Activated CD8-positive, alpha-beta T cell treated with anti-CD3 and anti-CD28 coated beads for 36 hours (primary cell): ENCODE measurements around the gene TRNT1. TPM values are rescaled to one million over a fixed set of nuclear protein-coding genes. Genes with fewer than 3 reads are reported as not detected.

Experiments used
- ATAC-seq: fragments of 200-7000 bp; cut with Tn5 transposase; one replicate; pipeline ENCODE4 v1.10.0; 2021; ENCODE audit warnings: mild to moderate bottlenecking, moderate library complexity
- CTCF ChIA-PET: fragments of 350-600 bp; sonication (Branson Sonifier 250); formaldehyde crosslinking; loops from one replicate; lab custom pipeline; 2021; ENCODE audit warnings: antibody characterized with exemption; lab: Charles Lee
- POLR2A ChIA-PET: fragments of 350-600 bp; sonication (Branson Sonifier 250); formaldehyde crosslinking; loops from one replicate; lab custom pipeline; 2021; ENCODE audit warnings: antibody characterized with exemption; lab: Charles Lee
- DNase-seq: peaks from one replicate; pipeline ENCODE4 v3.0.0-alpha.2; 2020
- H3K27ac Mint-ChIP-seq: one replicate; pipeline ENCODE4 v1.8.0; 2021; ENCODE audit warnings: mild to moderate bottlenecking, mixed read lengths
- H3K27me3 Mint-ChIP-seq: one replicate; pipeline ENCODE4 v1.8.0; 2021; ENCODE audit warnings: mixed read lengths
- H3K36me3 Mint-ChIP-seq: one replicate; pipeline ENCODE4 v1.8.0; 2021; ENCODE audit warnings: low read depth, mixed read lengths
- H3K4me1 Mint-ChIP-seq: one replicate; pipeline ENCODE4 v1.8.0; 2021; ENCODE audit warnings: low read depth, mixed read lengths
- H3K4me3 Mint-ChIP-seq: one replicate; pipeline ENCODE4 v1.8.0; 2021; ENCODE audit warnings: mild to moderate bottlenecking, moderate library complexity, mixed read lengths
- H3K9me3 Mint-ChIP-seq: one replicate; pipeline ENCODE4 v1.8.0; 2021; ENCODE audit warnings: mixed read lengths
- intact Hi-C: fragments of 100-400 bp; cut with micrococcal nuclease; formaldehyde crosslinking; loops from one replicate; pipeline ENCODE4 v1.10.0; 2022
- total RNA-seq, 2 experiments: library from RNA; stranded (reverse); gene quantifications; one replicate each; pipeline ENCODE4 v1.2.3, GENCODE V29; 2021
- TF ChIP-seq, protein P1 (sequence below): fragments of 200-600 bp; IDR thresholded peaks from one replicate; pipeline ENCODE4 v1.8.0; 2022; ENCODE audit warnings: antibody characterized with exemption, mild to moderate bottlenecking

TRNT1 gene
- total RNA-seq, 2 experiments from 2014 or later = 44.9 to 45.8 TPM

DNA sequence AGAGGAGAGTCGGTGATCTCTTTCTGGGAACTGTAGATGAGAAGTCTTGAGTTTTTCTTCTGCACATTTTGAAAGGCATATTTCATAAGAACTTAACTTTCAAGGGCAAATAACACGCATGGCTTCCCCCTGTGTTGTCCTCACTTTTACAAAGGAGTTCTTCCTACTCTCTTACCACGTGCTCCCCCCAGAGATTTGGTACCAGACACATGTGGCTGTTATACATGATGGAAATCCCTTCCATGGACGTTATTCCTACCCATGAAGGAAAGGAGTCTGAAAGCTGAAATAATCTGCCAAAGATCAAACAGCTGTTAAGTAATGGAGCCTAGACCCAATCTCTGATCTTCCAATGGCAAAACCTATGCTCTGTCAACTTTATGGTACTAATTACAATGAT, 20.9 kb upstream of the TRNT1 start:
- Mint-ChIP-seq H3K4me1 (peaks cover 6% of the 10 kb centered on the region), H3K27me3 (peaks cover 4% of the 10 kb centered on the region), H3K27ac (no peak overlapping the region), H3K9me3 (no peaks in the 10 kb centered on the region), H3K4me3 (no peak overlapping the region), H3K36me3 (no peaks in the 10 kb centered on the region)
- ChIA-PET POLR2A (interaction anchor here (0.5 kb wide), 1 partner anchor 1903 kb away, joined by 3 read pairs; no protein-coding TSS in a partner anchor), CTCF (no interaction called here)
- TF ChIP-seq, protein P1, sequence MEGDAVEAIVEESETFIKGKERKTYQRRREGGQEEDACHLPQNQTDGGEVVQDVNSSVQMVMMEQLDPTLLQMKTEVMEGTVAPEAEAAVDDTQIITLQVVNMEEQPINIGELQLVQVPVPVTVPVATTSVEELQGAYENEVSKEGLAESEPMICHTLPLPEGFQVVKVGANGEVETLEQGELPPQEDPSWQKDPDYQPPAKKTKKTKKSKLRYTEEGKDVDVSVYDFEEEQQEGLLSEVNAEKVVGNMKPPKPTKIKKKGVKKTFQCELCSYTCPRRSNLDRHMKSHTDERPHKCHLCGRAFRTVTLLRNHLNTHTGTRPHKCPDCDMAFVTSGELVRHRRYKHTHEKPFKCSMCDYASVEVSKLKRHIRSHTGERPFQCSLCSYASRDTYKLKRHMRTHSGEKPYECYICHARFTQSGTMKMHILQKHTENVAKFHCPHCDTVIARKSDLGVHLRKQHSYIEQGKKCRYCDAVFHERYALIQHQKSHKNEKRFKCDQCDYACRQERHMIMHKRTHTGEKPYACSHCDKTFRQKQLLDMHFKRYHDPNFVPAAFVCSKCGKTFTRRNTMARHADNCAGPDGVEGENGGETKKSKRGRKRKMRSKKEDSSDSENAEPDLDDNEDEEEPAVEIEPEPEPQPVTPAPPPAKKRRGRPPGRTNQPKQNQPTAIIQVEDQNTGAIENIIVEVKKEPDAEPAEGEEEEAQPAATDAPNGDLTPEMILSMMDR = no peak
- intact Hi-C loops = no loop called here
- ATAC-seq (no peak), DNase-seq (no peak)

DNA sequence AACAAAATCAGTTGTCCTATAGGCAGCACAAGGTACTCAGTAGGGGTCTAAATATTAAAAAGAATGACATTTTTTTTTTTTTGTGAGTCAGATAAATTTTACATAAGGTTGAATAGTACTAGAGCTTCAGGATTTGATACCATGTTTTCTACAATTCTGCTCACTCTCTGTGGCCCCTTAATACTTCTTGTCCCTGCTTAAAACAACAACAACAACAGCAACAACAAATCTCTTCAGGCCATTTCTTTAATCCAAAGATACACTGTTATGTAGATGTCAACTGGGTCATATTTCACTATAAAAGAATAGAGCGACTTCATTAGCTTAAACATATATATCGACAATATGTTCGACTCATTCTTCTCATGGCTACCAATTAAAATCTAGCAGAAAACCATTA, 19.6 kb upstream of the TRNT1 start:
- TF ChIP-seq, protein P1 = no peak
- Mint-ChIP-seq H3K9me3 (no peaks in the 10 kb centered on the region), H3K4me3 (no peak overlapping the region), H3K27ac (no peak overlapping the region), H3K4me1 (peaks cover 6% of the 10 kb centered on the region), H3K36me3 (no peaks in the 10 kb centered on the region), H3K27me3 (peaks cover 4% of the 10 kb centered on the region)
- DNase-seq (no peak), ATAC-seq (no peak)
- intact Hi-C loops = no loop called here
- ChIA-PET POLR2A (no interaction called here), CTCF (no interaction called here)

DNA sequence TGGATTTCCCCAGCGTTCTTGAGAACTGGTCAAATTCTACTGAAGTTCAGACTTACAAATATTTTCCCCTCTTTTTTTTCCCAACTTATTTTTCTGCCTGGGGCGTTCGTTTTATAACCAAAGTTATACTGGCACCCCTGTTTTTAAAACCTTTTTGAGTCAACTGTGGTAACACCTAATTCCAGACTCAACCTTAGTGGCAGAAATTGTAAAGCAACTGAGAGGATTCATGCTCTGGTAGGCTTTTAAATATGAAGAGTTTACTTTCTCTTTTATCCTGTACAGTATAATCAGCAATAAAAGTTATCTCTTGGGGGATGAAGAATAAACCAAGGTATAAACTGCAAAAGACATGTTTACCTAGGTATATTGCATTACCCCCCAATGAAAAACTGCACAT, 18.9 kb upstream of the TRNT1 start:
- Mint-ChIP-seq H3K4me3 (no peak overlapping the region), H3K27ac (no peak overlapping the region), H3K4me1 (peaks cover 6% of the 10 kb centered on the region), H3K27me3 (peaks cover 4% of the 10 kb centered on the region), H3K36me3 (no peaks in the 10 kb centered on the region), H3K9me3 (no peaks in the 10 kb centered on the region)
- ATAC-seq (no peak), DNase-seq (no peak)
- CTCF ChIA-PET = no interaction called here
- intact Hi-C loops = no loop called here
- POLR2A ChIA-PET = no interaction called here
- TF ChIP-seq, protein P1 = no peak

DNA sequence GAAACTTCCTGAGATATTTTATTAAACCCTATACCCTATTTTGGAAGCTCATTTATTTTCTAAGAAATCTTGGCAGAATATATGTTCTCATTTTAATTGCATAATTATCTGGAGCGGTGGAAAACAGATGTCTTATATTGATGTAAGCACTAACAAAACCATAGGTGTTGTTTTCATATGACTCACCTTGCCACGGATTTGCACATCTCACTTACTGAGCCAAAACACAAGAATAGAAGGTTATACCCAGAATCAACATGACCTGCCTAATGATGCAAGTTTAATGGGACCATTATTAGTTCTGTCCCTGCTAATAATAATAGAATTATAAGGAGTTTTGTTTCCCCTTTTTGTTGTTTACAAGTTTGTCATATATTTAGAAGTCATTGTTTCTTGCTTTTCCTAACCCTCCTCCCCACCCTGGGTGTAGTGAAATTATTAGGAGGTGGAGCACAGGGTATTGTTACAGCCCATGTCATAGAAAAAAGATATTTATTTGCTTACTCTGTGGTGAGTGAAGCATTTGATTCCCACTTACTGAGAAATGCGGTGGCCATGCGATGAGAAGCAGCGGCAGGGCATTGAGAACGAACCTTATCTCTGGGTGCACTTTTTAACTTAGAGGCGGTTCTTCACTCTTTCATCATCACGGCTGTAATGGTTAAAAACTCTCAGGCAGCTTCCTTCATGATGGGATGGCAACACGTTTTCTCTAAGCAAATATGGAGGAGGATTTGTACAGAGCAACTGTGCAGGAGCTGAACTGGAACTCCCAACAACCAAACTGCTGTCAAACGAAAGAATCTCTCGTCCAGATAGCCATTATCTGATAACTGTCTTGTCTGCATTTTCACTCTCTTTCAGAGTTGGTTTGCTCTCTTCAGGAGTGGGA, 17.1 kb upstream of the TRNT1 start:
- Mint-ChIP-seq H3K27me3 (peaks cover 4% of the 10 kb centered on the region), H3K27ac (no peak overlapping the region), H3K9me3 (no peaks in the 10 kb centered on the region), H3K4me3 (no peak overlapping the region), H3K4me1 (peaks cover 6% of the 10 kb centered on the region), H3K36me3 (no peaks in the 10 kb centered on the region)
- ATAC-seq (peak; percentile 37), DNase-seq (no peak)
- ChIA-PET POLR2A (no interaction called here), CTCF (no interaction called here)
- intact Hi-C loops = no loop called here
- TF ChIP-seq, protein P1 = no peak

DNA sequence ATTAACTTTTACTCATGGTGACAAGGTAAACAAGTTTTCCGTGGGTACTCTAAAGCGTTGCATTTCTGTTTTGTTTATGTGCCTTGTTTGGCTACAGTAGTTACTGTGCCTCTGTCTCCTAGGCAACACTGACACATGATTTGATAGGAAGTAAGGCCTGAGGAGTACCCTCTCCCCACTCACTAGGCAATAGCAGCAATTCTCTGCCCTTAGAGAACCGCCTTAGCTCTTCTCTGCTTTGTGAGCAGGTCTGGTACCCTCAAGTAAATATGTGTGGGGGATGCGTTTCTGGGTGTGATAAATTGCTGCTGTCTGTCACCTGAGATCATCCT, 16.5 kb upstream of the TRNT1 start, which contains the start of gene IL5RA:
IL5RA (minus strand) TSS at position 76 of the 332 bp plus-strand sequence. CDS start 5,390 bp downstream, outside the sequence.
- ATAC-seq (peak; percentile 30), DNase-seq (no peak)
- TF ChIP-seq, protein P1 = no peak
- ChIA-PET CTCF (no interaction called here), POLR2A (no interaction called here)
- Mint-ChIP-seq H3K27ac (no peak within 1 kb of the TSS), H3K4me1 (peaks cover 6% of the 10 kb centered on the region), H3K36me3 (no peaks in the 10 kb centered on the region), H3K27me3 (peaks cover 4% of the 10 kb centered on the region), H3K9me3 (no peaks in the 10 kb centered on the region), H3K4me3 (no peak within 1 kb of the TSS)
- intact Hi-C loops = no loop called here
